ENCODE results near the gene ANKRD13A.

The ANKRD13A gene

GRCh38 chr12:110088936-110089335 is 89.7 kb downstream of the ANKRD13A start:
- ChIA-PET POLR2A (no interaction called here), CTCF (interaction anchor here (0.8 to 2.3 kb wide), 4 partner anchors 10 to 342 kb away, joined by 3 to 14 read pairs (median 4); no protein-coding TSS in a partner anchor)
- DNase-seq (ENCODE audit: low read depth, low spot score), result no peak
- no peak overlapping the region for H3K4me3 ChIP-seq (ENCODE audit: low read depth, low read length)
- TF ChIP-seq, protein P1, sequence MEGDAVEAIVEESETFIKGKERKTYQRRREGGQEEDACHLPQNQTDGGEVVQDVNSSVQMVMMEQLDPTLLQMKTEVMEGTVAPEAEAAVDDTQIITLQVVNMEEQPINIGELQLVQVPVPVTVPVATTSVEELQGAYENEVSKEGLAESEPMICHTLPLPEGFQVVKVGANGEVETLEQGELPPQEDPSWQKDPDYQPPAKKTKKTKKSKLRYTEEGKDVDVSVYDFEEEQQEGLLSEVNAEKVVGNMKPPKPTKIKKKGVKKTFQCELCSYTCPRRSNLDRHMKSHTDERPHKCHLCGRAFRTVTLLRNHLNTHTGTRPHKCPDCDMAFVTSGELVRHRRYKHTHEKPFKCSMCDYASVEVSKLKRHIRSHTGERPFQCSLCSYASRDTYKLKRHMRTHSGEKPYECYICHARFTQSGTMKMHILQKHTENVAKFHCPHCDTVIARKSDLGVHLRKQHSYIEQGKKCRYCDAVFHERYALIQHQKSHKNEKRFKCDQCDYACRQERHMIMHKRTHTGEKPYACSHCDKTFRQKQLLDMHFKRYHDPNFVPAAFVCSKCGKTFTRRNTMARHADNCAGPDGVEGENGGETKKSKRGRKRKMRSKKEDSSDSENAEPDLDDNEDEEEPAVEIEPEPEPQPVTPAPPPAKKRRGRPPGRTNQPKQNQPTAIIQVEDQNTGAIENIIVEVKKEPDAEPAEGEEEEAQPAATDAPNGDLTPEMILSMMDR (IDR thresholded peaks at IDR 0.05; ENCODE audit: insufficient read depth, low read length, missing control alignments), result no peak
